Activated CD4-positive, alpha-beta T cell treated with anti-CD3 and anti-CD28 coated beads for 36 hours (primary cell): Measurements from ENCODE around the gene STIM1. TPM values are rescaled to one million over a fixed set of nuclear protein-coding genes. Genes with fewer than 3 reads are reported as not detected.
A peak's percentile ranks its signal among the peaks of the same experiment; 100 is the strongest.

Experiments used
- ATAC-seq: fragments of 200-7000 bp; cut with Tn5 transposase; one replicate; pipeline ENCODE4 v1.10.0; 2021; ENCODE audit warnings: mild to moderate bottlenecking, moderate library complexity
- CTCF ChIA-PET: fragments of 350-600 bp; sonication (Branson Sonifier 250); formaldehyde crosslinking; loops from one replicate; lab custom pipeline; 2021; ENCODE audit warnings: antibody characterized with exemption; lab: Charles Lee
- POLR2A ChIA-PET: fragments of 350-600 bp; sonication (Branson Sonifier 250); formaldehyde crosslinking; loops from one replicate; lab custom pipeline; 2021; ENCODE audit warnings: antibody characterized with exemption, inconsistent platforms; lab: Charles Lee
- DNase-seq: peaks from one replicate; pipeline ENCODE4 v3.0.0-alpha.2; 2020
- H3K27ac Mint-ChIP-seq: one replicate; pipeline ENCODE4 v1.8.0; 2021; ENCODE audit warnings: mixed read lengths
- H3K27me3 Mint-ChIP-seq: one replicate; pipeline ENCODE4 v1.8.0; 2021; ENCODE audit warnings: mixed read lengths
- H3K36me3 Mint-ChIP-seq: one replicate; pipeline ENCODE4 v1.8.0; 2021; ENCODE audit warnings: low read depth, mixed read lengths
- H3K4me1 Mint-ChIP-seq: one replicate; pipeline ENCODE4 v1.8.0; 2021; ENCODE audit warnings: mixed read lengths
- H3K4me3 Mint-ChIP-seq: one replicate; pipeline ENCODE4 v1.8.0; 2021; ENCODE audit warnings: mild to moderate bottlenecking, moderate library complexity, mixed read lengths
- H3K9me3 Mint-ChIP-seq: one replicate; pipeline ENCODE4 v1.8.0; 2021; ENCODE audit warnings: low read depth, mixed read lengths
- intact Hi-C, 2 experiments: fragments of 100-400 bp; cut with DNase I in 1 of 2; cut with micrococcal nuclease in 1 of 2; formaldehyde crosslinking; loops; one replicate each; pipeline versions ENCODE4 v1.14.2 to v1.15.1; 2022 to 2024; cut with DNase I, micrococcal nuclease
- total RNA-seq, 2 experiments: library from RNA; stranded (reverse); gene quantifications; one replicate each; pipeline ENCODE4 v1.2.3, GENCODE V29; 2021

STIM1 gene
- total RNA-seq, 2 experiments from 2014 or later, result 60.0 to 62.6 TPM

DNA sequence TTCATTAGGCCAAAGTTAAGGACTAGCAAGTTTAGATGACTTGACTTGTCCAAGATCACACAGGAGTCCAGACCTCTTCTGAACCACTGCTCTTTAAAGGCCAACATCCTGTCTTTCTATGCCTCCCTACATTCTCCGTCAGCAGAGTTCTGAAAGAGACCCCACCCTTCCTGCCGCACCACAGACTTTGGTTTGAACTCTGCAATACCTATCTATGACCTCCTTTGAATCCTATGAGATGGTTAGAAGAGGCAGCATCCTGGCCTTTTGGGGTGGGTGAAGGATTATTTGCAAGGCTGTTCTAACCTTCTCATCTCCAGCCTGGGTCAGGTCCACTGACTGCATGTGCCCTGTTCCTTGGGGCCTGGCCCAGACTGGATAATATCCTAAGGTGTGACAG lies 234.8 kb downstream of the STIM1 start:
- no peak overlapping the region for H3K4me3 Mint-ChIP-seq
- no peaks in the 10 kb centered on the region for H3K27me3 Mint-ChIP-seq
- ATAC-seq (no peak), DNase-seq (peak; percentile 37)
- no peaks in the 10 kb centered on the region for H3K9me3 Mint-ChIP-seq
- H3K4me1 Mint-ChIP-seq, result peaks cover 62% of the 10 kb centered on the region
- ChIA-PET CTCF (interaction anchor here (0.7 to 1.1 kb wide), 2 partner anchors 10 to 282 kb away, joined by 3 to 4 read pairs; partner anchors contain the start of gene PGAP2), POLR2A (interaction anchor here (1.0 kb wide), 1 partner anchor 235 kb away, joined by 3 read pairs; the partner anchor contains the start of gene STIM1)
- H3K36me3 Mint-ChIP-seq, result peaks cover 42% of the 10 kb centered on the region
- intact Hi-C loops, result loop anchor here in 1 of 2 experiments (10.0 kb wide), 1 partner anchor 1105 kb away; no protein-coding TSS in a partner anchor
- peak overlapping the region; percentile 74 for H3K27ac Mint-ChIP-seq

DNA sequence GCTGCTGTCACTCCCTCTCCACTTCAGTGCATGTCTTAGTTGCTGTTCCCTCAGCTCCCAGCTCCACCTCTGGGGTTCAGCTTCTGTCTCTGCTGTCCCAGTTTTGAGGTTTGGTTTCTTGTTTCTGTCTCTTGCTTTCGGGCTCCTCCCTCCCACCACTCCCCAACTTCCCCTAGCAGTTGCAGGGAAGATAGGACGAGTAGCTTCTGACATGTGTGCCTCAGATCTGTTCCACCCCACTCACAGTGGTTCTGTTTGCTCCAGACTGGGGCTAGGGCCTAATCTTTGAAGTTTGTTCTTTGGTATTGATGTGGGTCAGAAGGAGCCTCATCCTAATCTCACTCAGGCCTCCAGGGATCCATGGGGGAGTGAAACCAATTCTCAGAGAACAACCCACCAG lies 236.6 kb downstream of the STIM1 start:
- ChIA-PET POLR2A (interaction anchor here (0.6 to 0.9 kb wide), 2 partner anchors 11 to 27 kb away, joined by 3 to 4 read pairs; no protein-coding TSS in a partner anchor), CTCF (interaction anchor here (0.9 to 1.1 kb wide), 3 partner anchors 19 to 237 kb away, joined by 3 to 4 read pairs (median 3); no protein-coding TSS in a partner anchor)
- peaks cover 65% of the 10 kb centered on the region for H3K4me1 Mint-ChIP-seq
- peaks cover 47% of the 10 kb centered on the region for H3K36me3 Mint-ChIP-seq
- no peak overlapping the region for H3K4me3 Mint-ChIP-seq
- peak overlapping the region; percentile 83 for H3K27ac Mint-ChIP-seq
- ATAC-seq, result no peak
- no peaks in the 10 kb centered on the region for H3K9me3 Mint-ChIP-seq
- H3K27me3 Mint-ChIP-seq, result no peaks in the 10 kb centered on the region
- intact Hi-C loops, result loop anchor here in 1 of 2 experiments (10.0 kb wide), 1 partner anchor 1107 kb away; no protein-coding TSS in a partner anchor
- DNase-seq, result peak; percentile 34

DNA sequence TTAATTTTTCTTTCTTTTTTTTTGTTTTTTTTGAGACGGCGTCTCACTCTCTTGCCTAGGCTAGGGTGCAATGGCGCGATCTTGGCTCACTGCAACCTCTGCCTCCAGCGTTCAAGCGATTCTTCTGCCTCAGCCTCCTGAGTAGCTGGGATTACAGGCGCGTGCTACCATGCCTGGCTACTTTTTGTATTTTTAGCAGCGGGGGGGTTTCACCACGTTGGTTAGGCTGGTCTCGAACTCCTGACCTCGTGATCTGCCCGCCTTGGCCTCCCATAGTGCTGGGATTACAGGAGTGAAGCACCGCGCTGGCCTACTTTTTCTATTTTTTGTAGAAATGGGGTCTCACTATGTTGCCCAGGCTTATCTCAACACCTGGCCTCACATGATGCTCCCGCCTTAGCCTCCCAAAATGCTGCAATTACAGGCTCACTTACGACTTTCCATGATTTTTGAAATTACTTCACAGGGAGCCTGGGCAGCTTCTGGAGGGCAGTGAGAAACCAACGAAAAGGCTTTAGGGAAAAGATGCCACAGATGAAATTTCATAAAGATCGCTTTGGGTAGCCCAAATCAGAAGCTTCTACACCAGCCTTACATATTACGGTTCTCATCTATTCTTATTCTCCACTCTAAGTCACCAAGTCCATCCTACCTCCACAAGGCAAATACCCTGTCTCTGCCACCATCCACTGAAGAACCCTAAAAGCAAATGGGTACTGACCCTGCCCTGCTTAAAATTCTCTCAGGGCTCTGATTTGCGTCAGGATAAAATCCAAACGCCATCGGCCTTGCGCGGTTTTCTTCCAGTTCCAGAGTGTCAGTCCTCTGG lies 238.3 kb downstream of the STIM1 start:
- H3K27me3 Mint-ChIP-seq, result no peaks in the 10 kb centered on the region
- no peaks in the 10 kb centered on the region for H3K9me3 Mint-ChIP-seq
- DNase-seq (no peak), ATAC-seq (peak; percentile 0)
- peak overlapping the region; percentile 97 for H3K27ac Mint-ChIP-seq
- peaks cover 69% of the 10 kb centered on the region for H3K4me1 Mint-ChIP-seq
- POLR2A ChIA-PET, result interaction anchor here (0.6 kb wide), 1 partner anchor 630 kb away, joined by 3 read pairs; no protein-coding TSS in a partner anchor
- CTCF ChIA-PET, result interaction anchor here (1.3 kb wide), 1 partner anchor 27 kb away, joined by 4 read pairs; no protein-coding TSS in a partner anchor
- intact Hi-C loops, result loop anchor here (1.0 to 10.0 kb wide), 4 partner anchors 238 to 1109 kb away; partner anchors contain the start of genes STIM1 (in 2 of the 2) and NUP98 (in 1 of the 2)
- H3K36me3 Mint-ChIP-seq, result peaks cover 43% of the 10 kb centered on the region
- peak overlapping the region; percentile 98 for H3K4me3 Mint-ChIP-seq

DNA sequence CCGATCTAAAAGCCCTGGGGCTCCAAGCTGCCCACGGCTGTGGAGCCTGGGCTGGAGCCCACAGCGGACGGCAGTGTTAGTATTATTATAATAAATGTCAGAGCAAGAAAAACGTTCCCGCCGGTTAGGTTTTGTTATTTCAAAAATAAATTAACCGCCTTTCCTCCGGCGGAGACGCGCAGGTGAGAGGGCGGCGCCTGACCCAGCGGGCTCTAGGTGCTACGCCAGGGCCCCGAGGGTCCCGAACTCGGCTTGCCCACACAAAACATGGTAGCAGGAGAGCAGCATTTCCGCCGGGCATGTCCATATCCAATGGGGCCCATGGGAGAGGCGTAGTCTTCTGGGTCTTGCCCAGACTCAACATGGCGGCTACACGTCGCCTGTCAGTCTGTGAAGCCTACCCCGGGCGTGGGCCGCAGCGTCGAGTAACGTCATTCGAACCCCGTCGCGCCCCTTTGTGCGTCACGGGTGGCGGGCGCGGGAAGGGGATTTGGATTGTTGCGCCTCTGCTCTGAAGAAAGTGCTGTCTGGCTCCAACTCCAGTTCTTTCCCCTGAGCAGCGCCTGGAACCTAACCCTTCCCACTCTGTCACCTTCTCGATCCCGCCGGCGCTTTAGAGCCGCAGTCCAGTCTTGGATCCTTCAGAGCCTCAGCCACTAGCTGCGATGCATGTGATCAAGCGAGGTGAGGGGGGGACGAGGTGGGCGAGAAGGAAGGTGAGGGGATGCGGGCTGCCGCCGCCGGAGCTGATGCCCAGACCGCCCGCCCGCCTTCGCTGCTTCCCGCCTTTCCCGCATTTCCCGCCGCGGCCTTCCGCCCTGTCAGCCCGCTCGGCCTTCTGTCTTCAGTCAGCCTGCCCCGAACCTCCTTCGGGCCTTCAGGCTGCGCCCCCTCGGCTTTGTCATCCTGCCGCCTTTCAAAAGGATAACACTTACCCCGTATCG lies 239.2 kb downstream of the STIM1 start, which contains the start of gene RRM1:
TSS of gene RRM1 (plus strand) at position 452 of the 944 bp plus-strand sequence. CDS start at position 666, 214 bp downstream.
- H3K4me1 Mint-ChIP-seq, result peaks cover 71% of the 10 kb centered on the region
- DNase-seq (peak; percentile 96), ATAC-seq (peak; percentile 96)
- CTCF ChIA-PET, result interaction anchor here (0.9 to 1.3 kb wide), 3 partner anchors 11 to 286 kb away, joined by 3 to 4 read pairs (median 4); partner anchors contain the start of gene PGAP2
- H3K4me3 Mint-ChIP-seq, result peak within 1 kb of the TSS; percentile 98
- intact Hi-C loops, result loop anchor here (1.0 to 10.0 kb wide), 4 partner anchors 239 to 1110 kb away; partner anchors contain the start of genes STIM1 (in 2 of the 2) and NUP98 (in 1 of the 2)
- H3K36me3 Mint-ChIP-seq, result peaks cover 49% of the 10 kb centered on the region
- H3K9me3 Mint-ChIP-seq, result no peaks in the 10 kb centered on the region
- H3K27ac Mint-ChIP-seq, result peak within 1 kb of the TSS; percentile 97
- POLR2A ChIA-PET, result interaction anchor here (0.6 to 2.3 kb wide), 3 partner anchors 239 to 297 kb away, joined by 3 to 7 read pairs (median 3); partner anchors contain the start of genes NUP98 and STIM1
- no peaks in the 10 kb centered on the region for H3K27me3 Mint-ChIP-seq

DNA sequence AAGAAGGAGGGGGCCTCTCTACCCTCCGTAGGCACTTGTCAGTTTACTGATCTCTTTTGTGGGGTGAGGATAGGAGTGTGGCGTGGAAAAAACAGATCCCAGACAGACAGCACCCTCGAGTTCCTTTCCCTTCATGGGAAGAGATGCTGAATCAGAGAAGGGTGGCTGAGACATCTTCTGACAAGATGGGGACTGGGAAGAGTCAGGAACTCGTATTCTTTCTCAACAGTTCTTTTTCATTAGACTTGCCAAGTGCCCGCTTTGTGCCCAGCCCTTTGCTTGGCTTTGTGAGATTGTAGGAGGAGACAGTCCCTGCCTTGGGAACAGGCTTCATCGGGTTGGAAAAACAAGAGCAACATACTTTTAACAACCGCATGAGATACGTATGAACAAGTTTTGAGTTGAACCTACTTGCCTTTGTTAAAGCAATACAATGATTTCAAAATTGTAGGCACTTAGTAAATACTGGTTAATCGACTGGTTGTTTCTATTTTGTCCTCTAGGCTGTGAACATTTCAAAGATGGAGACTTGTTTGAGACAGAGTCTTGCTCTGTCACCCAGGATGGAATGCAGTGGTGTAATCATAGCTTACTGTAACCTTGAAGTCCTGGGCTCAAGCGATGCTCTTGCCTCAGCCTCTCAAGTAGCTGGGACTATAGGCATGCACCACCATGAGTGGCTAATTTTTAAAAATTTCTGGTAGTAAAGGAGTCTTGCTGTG lies 240.2 kb downstream of the STIM1 start:
- intact Hi-C loops, result loop anchor here in 1 of 2 experiments (10.0 kb wide), 1 partner anchor 1111 kb away; no protein-coding TSS in a partner anchor
- H3K9me3 Mint-ChIP-seq, result no peaks in the 10 kb centered on the region
- POLR2A ChIA-PET, result interaction anchor here (0.6 to 2.3 kb wide), 4 partner anchors 234 to 298 kb away, joined by 3 to 7 read pairs (median 4); partner anchors contain the start of genes NUP98 and STIM1
- DNase-seq (peak; percentile 16), ATAC-seq (no peak)
- H3K4me3 Mint-ChIP-seq, result peak overlapping the region; percentile 98
- no peaks in the 10 kb centered on the region for H3K27me3 Mint-ChIP-seq
- CTCF ChIA-PET, result interaction anchor here (0.9 to 1.7 kb wide), 4 partner anchors 10 to 287 kb away, joined by 3 to 6 read pairs (median 4); partner anchors contain the start of gene PGAP2
- H3K4me1 Mint-ChIP-seq, result peaks cover 66% of the 10 kb centered on the region
- peak overlapping the region; percentile 97 for H3K27ac Mint-ChIP-seq
- H3K36me3 Mint-ChIP-seq, result peaks cover 40% of the 10 kb centered on the region

DNA sequence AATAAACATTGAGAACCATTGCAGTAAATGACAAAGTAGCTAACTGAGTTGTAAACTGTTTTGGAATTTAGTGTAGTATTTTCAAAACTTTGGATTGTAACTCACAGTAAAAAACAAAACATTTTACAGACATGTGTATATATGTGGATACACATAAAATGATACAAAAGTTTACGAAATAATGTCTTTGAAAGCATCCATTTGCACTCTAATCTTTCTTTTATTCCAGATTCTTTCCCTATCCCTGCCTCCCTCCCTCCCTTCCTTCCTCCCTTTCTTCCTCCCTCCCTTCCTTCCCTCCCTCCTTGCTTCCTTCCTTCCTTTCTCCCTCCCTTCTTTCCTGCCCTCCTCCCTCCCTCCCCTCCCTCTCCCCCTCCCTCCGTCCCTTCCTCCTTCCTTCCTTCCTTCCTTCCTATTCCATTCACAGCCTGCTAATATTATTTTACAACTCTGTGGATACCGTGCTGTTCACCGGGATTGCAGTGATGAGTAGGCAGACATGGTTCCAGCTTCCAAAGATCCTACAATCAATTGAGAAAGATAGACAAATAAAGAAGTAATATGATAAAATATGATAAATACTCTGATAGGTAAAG lies 242.7 kb downstream of the STIM1 start:
- Mint-ChIP-seq H3K4me3 (no peak overlapping the region), H3K4me1 (peaks cover 52% of the 10 kb centered on the region), H3K27ac (no peak overlapping the region), H3K9me3 (no peaks in the 10 kb centered on the region), H3K27me3 (no peaks in the 10 kb centered on the region), H3K36me3 (peaks cover 44% of the 10 kb centered on the region)
- intact Hi-C loops, result loop anchor here in 1 of 2 experiments (10.0 kb wide), 1 partner anchor 1113 kb away; no protein-coding TSS in a partner anchor
- ChIA-PET POLR2A (interaction anchor here (0.7 to 0.8 kb wide), 2 partner anchors 9 to 250 kb away, joined by 3 read pairs; no protein-coding TSS in a partner anchor), CTCF (interaction anchor here (1.0 to 1.9 kb wide), 4 partner anchors 16 to 414 kb away, joined by 3 to 6 read pairs (median 4); no protein-coding TSS in a partner anchor)
- ATAC-seq, result no peak
- no peak for DNase-seq

DNA sequence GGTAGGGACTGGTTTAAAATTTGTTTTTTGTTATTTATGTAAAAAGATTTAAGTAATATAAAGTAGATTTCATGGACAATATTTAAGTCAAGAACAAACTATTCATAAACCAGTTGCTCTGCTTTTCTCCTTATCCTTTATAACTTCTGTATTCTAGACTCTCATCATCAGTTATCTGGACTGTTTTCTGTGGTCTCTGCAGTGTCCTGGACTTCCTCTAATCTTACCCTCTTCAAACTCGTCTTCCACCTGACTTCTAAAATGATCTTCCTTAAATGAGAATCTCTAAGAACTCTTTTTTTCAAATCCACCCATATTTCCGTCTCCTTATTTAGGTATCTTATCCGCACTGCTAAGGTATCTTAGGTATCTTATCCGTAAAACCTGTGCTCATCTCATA lies 247.2 kb downstream of the STIM1 start:
- POLR2A ChIA-PET, result no interaction called here
- H3K27me3 Mint-ChIP-seq, result no peaks in the 10 kb centered on the region
- H3K9me3 Mint-ChIP-seq, result no peaks in the 10 kb centered on the region
- intact Hi-C loops, result loop anchor here in 1 of 2 experiments (10.0 kb wide), 1 partner anchor 418 kb away; no protein-coding TSS in a partner anchor
- CTCF ChIA-PET, result interaction anchor here (1.0 kb wide), 1 partner anchor 15 kb away, joined by 3 read pairs; no protein-coding TSS in a partner anchor
- H3K27ac Mint-ChIP-seq, result no peak overlapping the region
- H3K36me3 Mint-ChIP-seq, result peaks cover 54% of the 10 kb centered on the region
- H3K4me3 Mint-ChIP-seq, result no peak overlapping the region
- H3K4me1 Mint-ChIP-seq, result peaks cover 36% of the 10 kb centered on the region
- ATAC-seq (no peak), DNase-seq (no peak)

DNA sequence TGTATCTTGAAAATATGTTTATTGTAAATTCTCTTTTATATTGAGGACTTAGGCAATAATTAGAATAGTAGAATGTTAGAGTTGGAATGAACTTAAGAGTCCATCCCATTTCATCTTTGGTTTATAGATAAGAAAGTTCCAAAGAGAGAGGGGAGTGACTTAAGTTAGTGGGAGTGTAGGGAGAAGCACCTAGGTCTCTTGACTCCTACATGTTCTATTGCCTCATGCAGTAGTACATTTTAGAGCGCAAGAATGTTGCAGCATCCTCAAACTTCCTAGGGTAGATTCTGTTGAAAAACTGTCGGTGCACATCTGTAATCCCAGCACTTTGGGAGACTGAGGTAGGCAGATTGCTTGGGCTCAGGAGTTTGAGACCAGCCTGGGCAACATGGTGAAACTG lies 247.8 kb downstream of the STIM1 start:
- Mint-ChIP-seq H3K4me1 (peaks cover 34% of the 10 kb centered on the region), H3K36me3 (peaks cover 57% of the 10 kb centered on the region), H3K27me3 (no peaks in the 10 kb centered on the region), H3K9me3 (no peaks in the 10 kb centered on the region), H3K27ac (no peak overlapping the region), H3K4me3 (no peak overlapping the region)
- DNase-seq (no peak), ATAC-seq (no peak)
- POLR2A ChIA-PET, result interaction anchor here (0.7 kb wide), 1 partner anchor 254 kb away, joined by 4 read pairs; no protein-coding TSS in a partner anchor
- CTCF ChIA-PET, result interaction anchor here (1.0 kb wide), 2 partner anchors 15 to 30 kb away, joined by 3 to 4 read pairs; no protein-coding TSS in a partner anchor
- intact Hi-C loops, result loop anchor here in 1 of 2 experiments (10.0 kb wide), 1 partner anchor 418 kb away; no protein-coding TSS in a partner anchor

DNA sequence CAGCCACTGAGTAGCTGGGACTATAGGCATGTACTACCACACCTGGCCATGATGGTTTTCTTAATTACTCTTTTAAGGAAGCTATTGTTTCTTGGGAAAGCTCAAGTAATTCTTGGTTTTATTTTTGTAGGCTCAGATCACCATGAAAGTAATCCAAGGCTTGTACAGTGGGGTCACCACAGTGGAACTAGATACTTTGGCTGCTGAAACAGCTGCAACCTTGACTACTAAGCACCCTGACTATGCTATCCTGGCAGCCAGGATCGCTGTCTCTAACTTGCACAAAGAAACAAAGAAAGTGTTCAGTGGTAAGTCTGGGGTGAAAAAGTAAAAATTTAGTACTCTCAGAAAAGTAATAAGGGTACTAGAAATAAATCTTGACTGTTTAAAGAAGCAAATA lies 250.5 kb downstream of the STIM1 start:
- ATAC-seq, result no peak
- Mint-ChIP-seq H3K36me3 (peaks cover 51% of the 10 kb centered on the region), H3K4me3 (no peak overlapping the region), H3K9me3 (no peaks in the 10 kb centered on the region), H3K27ac (no peak overlapping the region), H3K4me1 (peaks cover 14% of the 10 kb centered on the region), H3K27me3 (no peaks in the 10 kb centered on the region)
- intact Hi-C loops, result loop anchor here in 1 of 2 experiments (10.0 kb wide), 1 partner anchor 421 kb away; no protein-coding TSS in a partner anchor
- no peak for DNase-seq
- ChIA-PET CTCF (interaction anchor here (0.9 to 1.5 kb wide), 2 partner anchors 11 to 33 kb away, joined by 3 to 4 read pairs; no protein-coding TSS in a partner anchor), POLR2A (no interaction called here)
